H1 (cell line): ENCODE measurements around the gene ADD3. TPM values are rescaled to one million over a fixed set of nuclear protein-coding genes. Genes with fewer than 3 reads are reported as not detected.

ENCODE experiments used
- CTCF ChIA-PET: fragments of 300-600 bp; sonication (Branson Sonifier 250); formaldehyde crosslinking; loops from one replicate; lab custom pipeline; 2021; ENCODE audit not compliant: partially characterized antibody; lab: Charles Lee
- POLR2A ChIA-PET: fragments of 300-600 bp; sonication (Branson Sonifier 250); formaldehyde crosslinking; loops from one replicate; lab custom pipeline; 2021; ENCODE audit warnings: inconsistent platforms; ENCODE audit not compliant: partially characterized antibody; lab: Charles Lee
- DNase-seq, 2 experiments: peaks; one replicate each; pipeline versions ENCODE4 v3.0.0 to v3.0.0-alpha.2; 2010 to 2022; ENCODE audit warnings: low spot score in 2 of 2, low read depth in 1 of 2, mixed read lengths in 1 of 2
- FAIRE-seq: peaks from 2 replicates; lab custom pipeline; 2011; peaks lifted over from hg19 to GRCh38; lab: Jason Lieb, UNC
- H2AFZ ChIP-seq: 2 replicates; pipeline ENCODE4 v1.8.1; 2012; ENCODE audit warnings: low read length, inconsistent platforms
- H2AK5ac ChIP-seq: 2 replicates; pipeline ENCODE4 v1.6.1; 2013; ENCODE audit warnings: low read depth, low read length
- H2BK120ac ChIP-seq: replicated peaks from 2 replicates; pipeline ENCODE3; 2013; ENCODE audit warnings: low read depth, low read length, inconsistent platforms
- H2BK12ac ChIP-seq: 2 replicates; pipeline ENCODE4 v1.6.1; 2013; ENCODE audit warnings: low read depth, low read length
- H2BK15ac ChIP-seq: 2 replicates; pipeline ENCODE4 v1.6.1; 2013; ENCODE audit warnings: low read length
- H2BK20ac ChIP-seq: 2 replicates; pipeline ENCODE4 v1.6.1; 2013; ENCODE audit warnings: low read length
- H2BK5ac ChIP-seq: 2 replicates; pipeline ENCODE4 v1.6.1; 2013; ENCODE audit warnings: low read depth, low read length
- H3K14ac ChIP-seq: 2 replicates; pipeline ENCODE4 v1.6.1; 2013; ENCODE audit warnings: inconsistent platforms; ENCODE audit not compliant: insufficient read length
- H3K18ac ChIP-seq: 2 replicates; pipeline ENCODE4 v1.6.1; 2013; ENCODE audit warnings: low read length; ENCODE audit errors: extremely low read depth
- H3K23ac ChIP-seq: 2 replicates; pipeline ENCODE4 v1.6.1; 2013; ENCODE audit warnings: inconsistent platforms; ENCODE audit not compliant: insufficient read length
- H3K23me2 ChIP-seq: 2 replicates; pipeline ENCODE4 v1.6.1; 2013; ENCODE audit warnings: low read depth, low read length
- H3K27ac ChIP-seq: 2 replicates; pipeline ENCODE4 v1.6.1; 2011; ENCODE audit warnings: low read depth, low read length, inconsistent platforms
- H3K27me3 ChIP-seq, 4 experiments: replicated peaks in 1 of 4; 1 replicate in 1 of 4; 2 replicates in 3 of 4; pipeline versions ENCODE4 v1.6.1 to v1.8.1; 2011 to 2013; ENCODE audit warnings: low read length in 3 of 4, mild to moderate bottlenecking in 3 of 4, inconsistent platforms in 2 of 4, mixed read lengths in 2 of 4, moderate library complexity in 1 of 4; ENCODE audit not compliant: control insufficient read depth in 3 of 4, insufficient read depth in 3 of 4; ENCODE audit errors: extremely low read depth in 1 of 4
- H3K36me3 ChIP-seq, 4 experiments: 2 replicates each; pipeline versions ENCODE4 v1.6.1 to v1.8.1; 2011 to 2013; ENCODE audit warnings: mild to moderate bottlenecking in 4 of 4, low read length in 3 of 4, moderate library complexity in 2 of 4, control low read depth in 1 of 4, inconsistent platforms in 1 of 4; ENCODE audit not compliant: insufficient read depth in 4 of 4, control insufficient read depth in 2 of 4
- H3K4ac ChIP-seq: replicated peaks from 2 replicates; pipeline ENCODE3; 2013; ENCODE audit warnings: low read length, low read depth, mixed read lengths, inconsistent platforms; ENCODE audit not compliant: insufficient read length
- H3K4me1 ChIP-seq, 4 experiments: replicated peaks in 1 of 4; 1 replicate in 1 of 4; 2 replicates in 3 of 4; pipeline versions ENCODE4 v1.6.1 to v1.8.1; 2011 to 2013; ENCODE audit warnings: low read length in 3 of 4, inconsistent platforms in 2 of 4, mixed read lengths in 1 of 4; ENCODE audit not compliant: insufficient read depth in 4 of 4, control insufficient read depth in 3 of 4
- H3K4me2 ChIP-seq, 2 experiments: 2 replicates each; pipeline versions ENCODE4 v1.6.1 to v1.8.1; 2011 to 2013; ENCODE audit warnings: low read depth in 2 of 2, low read length in 2 of 2, control low read depth in 1 of 2, inconsistent platforms in 1 of 2, mild to moderate bottlenecking in 1 of 2; ENCODE audit not compliant: insufficient read depth in 1 of 2
- H3K4me3 ChIP-seq, 4 experiments: fragments of 200-600, 300-600 bp in 1 of 4; sonication (generic), shearing (Covaris generic), sonication (Bioruptor Twin) in 1 of 4; 2 replicates each; pipeline versions ENCODE4 v1.5.1 to v1.8.1; 2011 to 2016; ENCODE audit warnings: low read length in 4 of 4, low read depth in 3 of 4, control low read depth in 2 of 4, inconsistent platforms in 2 of 4, mild to moderate bottlenecking in 2 of 4, mixed read lengths in 1 of 4, moderate library complexity in 1 of 4; ENCODE audit not compliant: insufficient read depth in 2 of 4; ENCODE audit errors: extremely low read depth in 1 of 4
- H3K56ac ChIP-seq: replicated peaks from 2 replicates; pipeline ENCODE3; 2013; ENCODE audit warnings: low read depth, mild to moderate bottlenecking, mixed read lengths, low read length, inconsistent platforms; ENCODE audit not compliant: insufficient read length
- H3K79me1 ChIP-seq: 2 replicates; pipeline ENCODE4 v1.6.1; 2013; ENCODE audit warnings: low read depth, low read length, control low read depth
- H3K79me2 ChIP-seq, 2 experiments: 2 replicates each; pipeline versions ENCODE4 v1.6.1 to v1.8.1; 2012 to 2013; ENCODE audit warnings: low read length in 2 of 2, mild to moderate bottlenecking in 2 of 2, inconsistent platforms in 1 of 2; ENCODE audit not compliant: insufficient read depth in 2 of 2, control insufficient read depth in 1 of 2
- H3K9ac ChIP-seq, 4 experiments: replicated peaks in 1 of 4; 1 replicate in 1 of 4; 2 replicates in 3 of 4; pipeline versions ENCODE4 v1.6.1 to v1.8.1; 2011 to 2013; ENCODE audit warnings: low read depth in 3 of 4, low read length in 3 of 4, control low read depth in 2 of 4, mild to moderate bottlenecking in 2 of 4, moderate library complexity in 2 of 4, inconsistent platforms in 1 of 4; ENCODE audit errors: extremely low read depth in 1 of 4
- H3K9me3 ChIP-seq, 2 experiments: 2 replicates each; pipeline versions ENCODE4 v1.6.1 to v1.8.1; 2012 to 2013; ENCODE audit warnings: mild to moderate bottlenecking in 2 of 2, moderate library complexity in 2 of 2, control low read depth in 1 of 2, inconsistent platforms in 1 of 2, low read depth in 1 of 2, low read length in 1 of 2, mixed read lengths in 1 of 2; ENCODE audit not compliant: insufficient read depth in 2 of 2
- H4K20me1 ChIP-seq, 2 experiments: replicated peaks in 1 of 2; 2 replicates each; pipeline versions ENCODE3 to v1.8.1; 2011 to 2013; ENCODE audit warnings: inconsistent platforms in 2 of 2, low read length in 2 of 2, mild to moderate bottlenecking in 1 of 2; ENCODE audit not compliant: insufficient read depth in 2 of 2, control insufficient read depth in 1 of 2
- H4K5ac ChIP-seq: 2 replicates; pipeline ENCODE4 v1.6.1; 2013; ENCODE audit warnings: low read length, low read depth, mixed read lengths, inconsistent platforms; ENCODE audit not compliant: insufficient read length
- H4K8ac ChIP-seq: 2 replicates; pipeline ENCODE4 v1.8.0; 2013; ENCODE audit warnings: mild to moderate bottlenecking, moderate library complexity, low read length, inconsistent platforms; ENCODE audit not compliant: insufficient read depth; ENCODE audit errors: extremely low read depth
- H4K91ac ChIP-seq: replicated peaks from 2 replicates; pipeline ENCODE3; 2013; ENCODE audit warnings: low read length, mixed read lengths, inconsistent platforms; ENCODE audit not compliant: insufficient read length
- ATF3 ChIP-seq: IDR thresholded peaks from 2 replicates; pipeline ENCODE4 v1.6.1; 2011; ENCODE audit warnings: low read depth, mild to moderate bottlenecking, low read length; ENCODE audit not compliant: insufficient read depth
- CBX8 ChIP-seq: fragments of 300-800, 300-1000 bp; sonication (generic); IDR thresholded peaks from 2 replicates; pipeline ENCODE4 v1.7.1; 2016; ENCODE audit warnings: low read depth, low read length, borderline replicate concordance
- CEBPB ChIP-seq: IDR thresholded peaks from 2 replicates; pipeline ENCODE4 v1.6.1; 2012; ENCODE audit warnings: low read depth, low read length
- CHD1 ChIP-seq: IDR thresholded peaks from 2 replicates; pipeline ENCODE4 v1.6.1; 2012; ENCODE audit warnings: low read depth, low read length, improper control_type of control experiment
- HDAC2 ChIP-seq, 2 experiments: fragments of 300-600 bp in 1 of 2; sonication (generic) in 1 of 2; IDR thresholded peaks; 2 replicates each; pipeline ENCODE4 v1.6.1; 2011 to 2012; ENCODE audit warnings: low read depth in 2 of 2, low read length in 2 of 2, mild to moderate bottlenecking in 2 of 2, moderate library complexity in 2 of 2, borderline replicate concordance in 1 of 2, inconsistent platforms in 1 of 2
- JUN ChIP-seq: IDR thresholded peaks from 2 replicates; pipeline ENCODE4 v1.6.1; 2011; ENCODE audit warnings: low read depth, mild to moderate bottlenecking, improper control_type of control experiment, low read length
- NANOG ChIP-seq: IDR thresholded peaks from 2 replicates; pipeline ENCODE4 v1.6.1; 2011; ENCODE audit warnings: low read length, low read depth, mild to moderate bottlenecking, inconsistent platforms; ENCODE audit not compliant: insufficient read depth, poor library complexity, severe bottlenecking
- POLR2AphosphoS5 ChIP-seq: IDR thresholded peaks from 2 replicates; pipeline ENCODE4 v1.6.1; 2011; ENCODE audit warnings: low read depth, low read length
- SAP30 ChIP-seq: fragments of 300-600 bp; sonication (generic); IDR thresholded peaks from 2 replicates; pipeline ENCODE4 v1.7.1; 2012; ENCODE audit warnings: low read length, moderate library complexity, mild to moderate bottlenecking, inconsistent platforms; ENCODE audit not compliant: insufficient read depth, insufficient replicate concordance
- USF2 ChIP-seq: IDR thresholded peaks from 2 replicates; pipeline ENCODE4 v1.6.1; 2011; ENCODE audit warnings: low read length, improper control_type of control experiment
- WGBS, 2 experiments: shearing (Covaris generic) in 1 of 2; methylation state at CpG; one replicate each; pipeline versions ENCODE4 v1.1.6 to v1.1.7; 2013 to 2015; ENCODE audit warnings: low lambda C conversion rate in 2 of 2, mixed read lengths in 2 of 2, inconsistent platforms in 1 of 2, low coverage in 1 of 2, missing lambda C conversion rate in 1 of 2; ENCODE audit not compliant: insufficient replicate concordance in 2 of 2, insufficient coverage in 1 of 2, insufficient read length in 1 of 2; ENCODE audit errors: extremely low coverage in 1 of 2, missing lambda C conversion rate in 1 of 2; 5-methylcytosine and 5-hydroxymethylcytosine counted together
- polyA plus RNA-seq, 7 experiments: library from polyadenylated mRNA; depleted of rRNA in 3 of 7; stranded (reverse) in 5 of 7; unstranded in 2 of 7; fragments of >200 nt in 5 of 7; fragments of 200-250 nt in 2 of 7; gene quantifications; 1 replicate in 5 of 7; 2 replicates in 1 of 7; 4 replicates in 1 of 7; pipeline versions ENCODE4 v1.2.1 to v1.2.3, GENCODE V29; 2011 to 2013; ENCODE audit warnings: missing spikeins in 2 of 7, mixed read lengths in 2 of 7
- total RNA-seq: library from RNA; stranded (reverse); fragmentation: NEBNext Ultra II Directional; extraction: Animal tissue kit (Norgen Biotek cat#: 25700); gene quantifications from 2 replicates; pipeline ENCODE4 v1.2.1, GENCODE V29; 2021

The ADD3 gene
- total and polyA plus RNA-seq, 2 of the 8 experiments (the other 6 are each of a cell fraction or from before 2014, with no cell fraction given), result 44.7 to 85.6 TPM

GRCh38 chr10:109969760-109970346 lies 37.9 kb upstream of the ADD3 start:
- WGBS, 2 experiments, result 89% methylated on average over 8 of the region's 8 CpGs; no CpG with 5 or more reads in 1 of the 2 experiments
- CTCF ChIA-PET, result interaction anchor here (0.6 to 3.5 kb wide), 7 partner anchors 8 to 171 kb away, joined by 3 to 28 read pairs (median 4); no protein-coding TSS in a partner anchor
- TF ChIP-seq CEBPB (no peak), HDAC2 (IDR thresholded peaks at IDR 0.05; ENCODE audit: borderline replicate concordance in 1 of 2, low read depth in 2 of 2, low read length in 2 of 2) (no peak), USF2 (no peak), JUN (no peak), ATF3 (no peak), NANOG (no peak), POLR2AphosphoS5 (no peak), SAP30 (no peak), CHD1 (no peak), CBX8 (no peak)

More at GRCh38 chr10:109969760-109970346, 37.9 kb upstream of the ADD3 start:
- Histone ChIP-seq H3K4me1 (peaks cover 0 to 15% (median 3%) of the 10 kb centered on the region in 4 experiments; a peak in 4 of 7 replicates), H3K9ac (no peak overlapping the region), H3K79me2 (no peaks in the 10 kb centered on the region), H3K14ac (no peak overlapping the region), H2AFZ (peak overlapping the region; percentile 25; the same call in 1 of the 2 replicates), H2BK120ac (no peak overlapping the region), H3K27me3 (no peaks in the 10 kb centered on the region), H3K23ac (no peak overlapping the region), H3K27ac (no peak overlapping the region), H4K8ac (no peak overlapping the region), H3K36me3 (no peaks in the 10 kb centered on the region), H4K5ac (no peak overlapping the region), H4K20me1 (no peaks in the 10 kb centered on the region), H2BK5ac (no peak overlapping the region), H3K79me1 (no peaks in the 10 kb centered on the region), H3K18ac (no peak overlapping the region), H3K4ac (no peak overlapping the region), H3K9me3 (no peaks in the 10 kb centered on the region), H2AK5ac (no peak overlapping the region), H2BK20ac (no peak overlapping the region), H2BK15ac (no peak overlapping the region), H3K56ac (no peak overlapping the region), H3K23me2 (no peaks in the 10 kb centered on the region), H3K4me2 (no peak overlapping the region), H4K91ac (no peak overlapping the region), H2BK12ac (no peak overlapping the region; the same call in 1 of the 2 replicates), H3K4me3 (0 out of 8 replicates have a peak overlapping the region, but pooled peaks of 1 of the 4 experiments have one; percentile 3)
- FAIRE-seq (no peak), DNase-seq (no peak)
- POLR2A ChIA-PET, result interaction anchor here (0.6 kb wide), 1 partner anchor 79 kb away, joined by 3 read pairs; no protein-coding TSS in a partner anchor
